A549 (cell line): Measurements from ENCODE around the gene ARL14. TPM values are rescaled to one million over a fixed set of nuclear protein-coding genes. Genes with fewer than 3 reads are reported as not detected.

Experiments used
- ATAC-seq, 2 experiments: fragments of 200-7000 bp in 1 of 2; fragments of >200 bp in 1 of 2; cut with Nextera tagmentation in 1 of 2; cut with Tn5 transposase in 1 of 2; 3 replicates each; pipeline versions ENCODE4 v1.8.0 to v1.9.1; 2018 to 2020; ENCODE audit warnings: mild to moderate bottlenecking in 1 of 2, moderate library complexity in 1 of 2
- CTCF ChIA-PET: fragments of 300-600 bp; sonication (Branson Sonifier 250); formaldehyde crosslinking; extraction: SDS; loops from one replicate; lab custom pipeline; 2021; ENCODE audit warnings: antibody characterized with exemption, inconsistent platforms; lab: Yijun Ruan, JAX
- POLR2A ChIA-PET: fragments of 350-600 bp; formaldehyde crosslinking; extraction: SDS; loops from one replicate; lab custom pipeline; 2021; ENCODE audit warnings: antibody characterized with exemption, inconsistent platforms; lab: Yijun Ruan, JAX
- DNase-seq, 2 experiments: peaks; one replicate each; pipeline versions ENCODE4 v3.0.0 to v3.0.0-alpha.2; 2011 to 2016; ENCODE audit warnings: low read depth in 1 of 2, low spot score in 1 of 2
- FAIRE-seq: peaks from 2 replicates; lab custom pipeline; 2011; peaks lifted over from hg19 to GRCh38; lab: Jason Lieb, UNC
- H3K27ac ChIP-seq, 2 experiments: fragments of >200 bp; sonication (Bioruptor Twin); formaldehyde crosslinking; 3 replicates each; pipeline ENCODE4 v1.5.1; 2016 to 2017
- H3K4me1 ChIP-seq: fragments of >200 bp; sonication (Bioruptor Twin); formaldehyde crosslinking; 3 replicates; pipeline ENCODE4 v1.6.1; 2016
- H3K4me2 ChIP-seq: fragments of >200 bp; sonication (Bioruptor Twin); formaldehyde crosslinking; 3 replicates; pipeline ENCODE4 v1.6.1; 2016
- H3K4me3 ChIP-seq: fragments of >200 bp; sonication (Bioruptor Twin); formaldehyde crosslinking; 3 replicates; pipeline ENCODE4 v1.5.1; 2016
- H3K9me3 ChIP-seq: fragments of >200 bp; sonication (Bioruptor Twin); formaldehyde crosslinking; 3 replicates; pipeline ENCODE4 v1.6.1; 2016
- CBX8 ChIP-seq: fragments of 200-600 bp; sonication (generic); IDR thresholded peaks from 2 replicates; pipeline ENCODE4 v1.6.1; 2016
- EHMT2 ChIP-seq: fragments of 200-600 bp; sonication (generic); IDR thresholded peaks from 2 replicates; pipeline ENCODE4 v1.6.1; 2016; ENCODE audit warnings: antibody characterized with exemption, low read depth, mild to moderate bottlenecking, moderate library complexity
- ESRRA ChIP-seq: fragments of 150-350 bp; IDR thresholded peaks from 2 replicates; pipeline ENCODE4 v1.6.1; 2014; ENCODE audit warnings: mild to moderate bottlenecking, low read length, borderline replicate concordance
- FOSL2 ChIP-seq, 2 experiments: fragments of 450-650 bp in 1 of 2; fragments of >200 bp in 1 of 2; sonication (Bioruptor Twin) in 1 of 2; formaldehyde crosslinking; IDR thresholded peaks; 2 replicates each; pipeline versions ENCODE4 v1.5.0 to v1.6.1; 2016 to 2020; ENCODE audit warnings: mild to moderate bottlenecking in 1 of 2, moderate library complexity in 1 of 2
- GATA3 ChIP-seq: IDR thresholded peaks from 2 replicates; pipeline ENCODE4 v1.6.1; 2012; ENCODE audit warnings: borderline replicate concordance
- JUN ChIP-seq, 2 experiments: fragments of >200 bp; sonication (Bioruptor Twin); formaldehyde crosslinking; IDR thresholded peaks; 2 replicates in 1 of 2; 3 replicates in 1 of 2; pipeline ENCODE4 v1.6.1; 2016 to 2017
- KDM5A ChIP-seq: fragments of 200-600 bp; sonication (generic); IDR thresholded peaks from 2 replicates; pipeline ENCODE4 v1.6.1; 2016; ENCODE audit warnings: antibody characterized with exemption, mild to moderate bottlenecking
- MAFK ChIP-seq: fragments of 450-650 bp; IDR thresholded peaks from 2 replicates; pipeline ENCODE4 v1.6.1; 2014; ENCODE audit not compliant: partially characterized antibody
- NPAS2 ChIP-seq: fragments of 250-450 bp; sonication (Bioruptor Pico); IDR thresholded peaks from 2 replicates; pipeline ENCODE4 v1.8.0; 2022; ENCODE audit warnings: mild to moderate bottlenecking, moderate library complexity, borderline replicate concordance
- NR3C1 ChIP-seq: fragments of >200 bp; sonication (Bioruptor Twin); formaldehyde crosslinking; IDR thresholded peaks from 3 replicates; pipeline ENCODE4 v1.6.1; 2017
- TP53 ChIP-seq: fragments of 250-450 bp; sonication (Bioruptor Pico); IDR thresholded peaks from 2 replicates; pipeline ENCODE4 v1.5.0; 2021; ENCODE audit warnings: mild to moderate bottlenecking, moderate library complexity
- ZC3H11A ChIP-seq: fragments of 450-650 bp; IDR thresholded peaks from 2 replicates; pipeline ENCODE4 v1.6.1; 2014; ENCODE audit warnings: antibody characterized with exemption, mild to moderate bottlenecking
- WGBS: methylation state at CpG from one replicate; pipeline ENCODE4 v1.1.6; 2017; ENCODE audit errors: missing lambda C conversion rate; 5-methylcytosine and 5-hydroxymethylcytosine counted together
- polyA plus RNA-seq, 4 experiments: library from polyadenylated mRNA; depleted of rRNA in 3 of 4; stranded (reverse); fragments of >200 nt; fragmentation: RNase III in 1 of 4; extraction: RNeasy Plus Mini Kit Qiagen cat#74134 plus additional on column Dnase treatment in 1 of 4; gene quantifications; 2 replicates in 3 of 4; 3 replicates in 1 of 4; pipeline ENCODE4 v1.2.3, GENCODE V29; 2011 to 2017
- TF ChIP-seq, protein P1 (sequence below): fragments of >200 bp; sonication (Bioruptor Twin); formaldehyde crosslinking; IDR thresholded peaks from 3 replicates; pipeline ENCODE4 v1.6.1; 2016
- TF ChIP-seq, protein P2 (sequence below): fragments of 200-600 bp; sonication (generic); IDR thresholded peaks from 2 replicates; pipeline ENCODE4 v1.6.1; 2016; ENCODE audit warnings: antibody characterized with exemption, mild to moderate bottlenecking, moderate library complexity
- TF ChIP-seq, protein P3 (sequence below): fragments of 250-450 bp; sonication (Bioruptor Pico); IDR thresholded peaks from 2 replicates; pipeline ENCODE4 v1.5.0; 2020; ENCODE audit warnings: low read depth, mild to moderate bottlenecking, moderate library complexity
- TF ChIP-seq, protein P4 (sequence below): fragments of 250-450 bp; sonication (Bioruptor Pico); IDR thresholded peaks from 2 replicates; pipeline ENCODE4 v1.5.0; 2021; ENCODE audit warnings: mild to moderate bottlenecking, moderate library complexity, borderline replicate concordance

The ARL14 gene
- polyA plus RNA-seq, 2 of the 4 experiments (the other 2 are of a cell fraction) = 0.14 to 0.44 TPM

DNA sequence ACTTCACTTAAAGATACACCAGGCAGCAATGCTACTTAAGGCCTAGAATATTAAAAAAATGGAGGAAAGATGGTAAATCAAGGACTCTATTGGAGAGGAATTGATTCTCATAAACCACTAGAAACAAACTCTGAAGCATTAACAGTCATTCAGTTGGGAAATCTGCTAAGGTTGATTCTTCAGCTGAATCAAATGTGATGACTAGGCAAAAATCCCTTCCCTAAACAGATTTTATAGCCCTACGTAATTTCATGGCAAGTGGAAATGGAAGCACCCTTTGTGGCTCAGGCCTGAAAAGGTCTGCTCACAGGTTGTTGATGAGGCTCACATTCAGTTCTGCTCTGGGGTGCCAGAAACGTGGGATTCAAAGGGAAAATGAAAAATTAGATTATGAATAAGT is 38.8 kb upstream of the ARL14 start:
- POLR2A ChIA-PET = no interaction called here
- H3K27ac ChIP-seq = no peak overlapping the region
- no peak overlapping the region for H3K4me3 ChIP-seq
- no peak for ATAC-seq
- WGBS = 52% methylated on average over 2 of the region's 2 CpGs
- FAIRE-seq = no peak
- no peak for DNase-seq
- CTCF ChIA-PET = no interaction called here
- peak; percentile 97 for TF ChIP-seq MAFK
- no peak for TF ChIP-seq TP53
- TF ChIP-seq, protein P1, sequence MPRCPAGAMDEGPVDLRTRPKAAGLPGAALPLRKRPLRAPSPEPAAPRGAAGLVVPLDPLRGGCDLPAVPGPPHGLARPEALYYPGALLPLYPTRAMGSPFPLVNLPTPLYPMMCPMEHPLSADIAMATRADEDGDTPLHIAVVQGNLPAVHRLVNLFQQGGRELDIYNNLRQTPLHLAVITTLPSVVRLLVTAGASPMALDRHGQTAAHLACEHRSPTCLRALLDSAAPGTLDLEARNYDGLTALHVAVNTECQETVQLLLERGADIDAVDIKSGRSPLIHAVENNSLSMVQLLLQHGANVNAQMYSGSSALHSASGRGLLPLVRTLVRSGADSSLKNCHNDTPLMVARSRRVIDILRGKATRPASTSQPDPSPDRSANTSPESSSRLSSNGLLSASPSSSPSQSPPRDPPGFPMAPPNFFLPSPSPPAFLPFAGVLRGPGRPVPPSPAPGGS = no peak
- TF ChIP-seq NPAS2 = no peak
- TF ChIP-seq, all 56 proteins: peak for 1
- H3K4me1 ChIP-seq = no peaks in the 10 kb centered on the region
- H3K4me2 ChIP-seq = no peak overlapping the region
- H3K9me3 ChIP-seq = no peaks in the 10 kb centered on the region

DNA sequence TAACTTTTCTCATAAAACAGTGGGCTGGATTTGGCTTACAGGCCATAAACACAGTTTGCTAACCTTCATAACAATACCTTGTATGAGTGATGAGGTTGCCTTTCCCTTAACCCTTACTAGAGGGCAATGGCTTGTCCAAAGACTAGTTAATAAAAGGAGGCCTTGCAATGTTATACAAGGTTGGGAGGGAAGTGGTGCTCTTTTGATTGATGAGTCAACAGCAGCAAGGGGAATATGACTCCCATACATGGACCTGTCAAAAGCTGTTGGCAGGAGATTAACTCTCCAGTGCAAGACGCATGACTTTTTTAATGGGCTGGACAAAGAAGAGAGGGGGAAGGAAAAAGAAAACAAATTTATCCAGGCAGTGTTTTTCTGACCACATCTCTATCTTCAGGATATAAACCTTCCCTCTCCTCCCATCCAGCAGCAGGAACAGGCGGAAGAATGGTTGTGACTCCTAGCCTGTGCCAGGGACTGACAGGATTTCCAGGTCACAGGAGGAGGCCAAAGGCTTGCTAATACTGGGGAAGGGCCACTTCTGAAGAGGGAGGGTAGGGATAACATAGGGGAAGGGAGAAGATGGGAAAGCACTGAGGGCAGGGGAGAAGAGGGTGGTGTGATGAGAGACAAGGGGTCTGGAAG is 35.2 kb upstream of the ARL14 start:
- FAIRE-seq (no peak), DNase-seq (no peak), ATAC-seq (no peak)
- H3K4me1 ChIP-seq = no peaks in the 10 kb centered on the region
- ChIA-PET CTCF (no interaction called here), POLR2A (no interaction called here)
- no peaks in the 10 kb centered on the region for H3K9me3 ChIP-seq
- WGBS = 80% methylated on average over 2 of the region's 2 CpGs
- H3K27ac ChIP-seq = no peak overlapping the region
- TF ChIP-seq CBX8 (no peak), EHMT2 (no peak), KDM5A (no peak), GATA3 (no peak), ZC3H11A (no peak), JUN (IDR thresholded peaks at IDR 0.05) (no peak), TP53 (no peak), ESRRA (no peak), NR3C1 (no peak), FOSL2 (IDR thresholded peaks at IDR 0.05) (no peak), FOSL2 (CRISPR knock-in tag; IDR thresholded peaks at IDR 0.05) (no peak)
- TF ChIP-seq, protein P2, sequence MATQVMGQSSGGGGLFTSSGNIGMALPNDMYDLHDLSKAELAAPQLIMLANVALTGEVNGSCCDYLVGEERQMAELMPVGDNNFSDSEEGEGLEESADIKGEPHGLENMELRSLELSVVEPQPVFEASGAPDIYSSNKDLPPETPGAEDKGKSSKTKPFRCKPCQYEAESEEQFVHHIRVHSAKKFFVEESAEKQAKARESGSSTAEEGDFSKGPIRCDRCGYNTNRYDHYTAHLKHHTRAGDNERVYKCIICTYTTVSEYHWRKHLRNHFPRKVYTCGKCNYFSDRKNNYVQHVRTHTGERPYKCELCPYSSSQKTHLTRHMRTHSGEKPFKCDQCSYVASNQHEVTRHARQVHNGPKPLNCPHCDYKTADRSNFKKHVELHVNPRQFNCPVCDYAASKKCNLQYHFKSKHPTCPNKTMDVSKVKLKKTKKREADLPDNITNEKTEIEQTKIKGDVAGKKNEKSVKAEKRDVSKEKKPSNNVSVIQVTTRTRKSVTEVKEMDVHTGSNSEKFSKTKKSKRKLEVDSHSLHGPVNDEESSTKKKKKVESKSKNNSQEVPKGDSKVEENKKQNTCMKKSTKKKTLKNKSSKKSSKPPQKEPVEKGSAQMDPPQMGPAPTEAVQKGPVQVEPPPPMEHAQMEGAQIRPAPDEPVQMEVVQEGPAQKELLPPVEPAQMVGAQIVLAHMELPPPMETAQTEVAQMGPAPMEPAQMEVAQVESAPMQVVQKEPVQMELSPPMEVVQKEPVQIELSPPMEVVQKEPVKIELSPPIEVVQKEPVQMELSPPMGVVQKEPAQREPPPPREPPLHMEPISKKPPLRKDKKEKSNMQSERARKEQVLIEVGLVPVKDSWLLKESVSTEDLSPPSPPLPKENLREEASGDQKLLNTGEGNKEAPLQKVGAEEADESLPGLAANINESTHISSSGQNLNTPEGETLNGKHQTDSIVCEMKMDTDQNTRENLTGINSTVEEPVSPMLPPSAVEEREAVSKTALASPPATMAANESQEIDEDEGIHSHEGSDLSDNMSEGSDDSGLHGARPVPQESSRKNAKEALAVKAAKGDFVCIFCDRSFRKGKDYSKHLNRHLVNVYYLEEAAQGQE = no peak
- TF ChIP-seq, protein P1 = no peak
- TF ChIP-seq, protein P3, sequence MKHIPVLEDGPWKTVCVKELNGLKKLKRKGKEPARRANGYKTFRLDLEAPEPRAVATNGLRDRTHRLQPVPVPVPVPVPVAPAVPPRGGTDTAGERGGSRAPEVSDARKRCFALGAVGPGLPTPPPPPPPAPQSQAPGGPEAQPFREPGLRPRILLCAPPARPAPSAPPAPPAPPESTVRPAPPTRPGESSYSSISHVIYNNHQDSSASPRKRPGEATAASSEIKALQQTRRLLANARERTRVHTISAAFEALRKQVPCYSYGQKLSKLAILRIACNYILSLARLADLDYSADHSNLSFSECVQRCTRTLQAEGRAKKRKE = no peak
- TF ChIP-seq, protein P4, sequence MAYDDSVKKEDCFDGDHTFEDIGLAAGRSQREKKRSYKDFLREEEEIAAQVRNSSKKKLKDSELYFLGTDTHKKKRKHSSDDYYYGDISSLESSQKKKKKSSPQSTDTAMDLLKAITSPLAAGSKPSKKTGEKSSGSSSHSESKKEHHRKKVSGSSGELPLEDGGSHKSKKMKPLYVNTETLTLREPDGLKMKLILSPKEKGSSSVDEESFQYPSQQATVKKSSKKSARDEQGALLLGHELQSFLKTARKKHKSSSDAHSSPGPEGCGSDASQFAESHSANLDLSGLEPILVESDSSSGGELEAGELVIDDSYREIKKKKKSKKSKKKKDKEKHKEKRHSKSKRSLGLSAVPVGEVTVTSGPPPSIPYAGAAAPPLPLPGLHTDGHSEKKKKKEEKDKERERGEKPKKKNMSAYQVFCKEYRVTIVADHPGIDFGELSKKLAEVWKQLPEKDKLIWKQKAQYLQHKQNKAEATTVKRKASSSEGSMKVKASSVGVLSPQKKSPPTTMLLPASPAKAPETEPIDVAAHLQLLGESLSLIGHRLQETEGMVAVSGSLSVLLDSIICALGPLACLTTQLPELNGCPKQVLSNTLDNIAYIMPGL = no peak
- no peak overlapping the region for H3K4me3 ChIP-seq
- no peak overlapping the region for H3K4me2 ChIP-seq
